Sigmoid colon (tissue), 4 donors: Measurements from ENCODE around the gene DONSON.
"Not testable (repeated sequence)": the region's sequence is repeated elsewhere in the genome, so short reads cannot be mapped to it uniquely, and the experiment has no call there.

ENCODE experiments used
- CTCF ChIP-seq, 4 experiments: fragments of 450-650 bp in 3 of 4; fragments of 200-600 bp in 1 of 4; IDR thresholded peaks; one replicate each; pipeline ENCODE4 v1.5.1; 2016 to 2019; ENCODE audit warnings: antibody characterized with exemption in 4 of 4, mild to moderate bottlenecking in 3 of 4, moderate library complexity in 2 of 4
- EP300 ChIP-seq, 4 donors: sonication (generic); formaldehyde crosslinking; IDR thresholded peaks; one replicate each; pipeline ENCODE4 v1.6.1; 2017; ENCODE audit warnings: antibody characterized with exemption in 4 of 4

DNA sequence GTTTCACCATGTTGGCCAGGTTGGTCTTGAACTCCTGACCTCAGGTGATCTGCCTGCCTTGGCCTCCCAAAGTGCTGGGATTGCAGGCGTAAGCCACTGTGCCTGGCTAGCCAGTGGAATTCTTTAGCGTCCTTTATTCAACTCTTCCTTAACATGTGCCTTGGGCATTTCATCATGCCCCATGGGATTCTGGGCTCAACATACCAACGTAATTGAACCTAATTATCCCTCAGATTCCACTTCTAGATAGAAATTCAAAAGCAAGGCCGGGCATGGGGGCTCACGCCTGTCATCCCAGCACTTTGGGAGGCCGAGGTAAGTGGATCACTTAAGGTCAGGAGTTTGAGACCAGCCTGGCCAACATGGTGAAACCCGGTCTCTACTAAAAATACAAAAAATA is 37.7 kb upstream of the DONSON start:
- not testable (repeated sequence) for TF ChIP-seq CTCF, EP300 (IDR thresholded peaks at IDR 0.05)
